UCSD-AML1 (cell line): Measurements from ENCODE around the gene DYDC1.
"Not testable (repeated sequence)": the region's sequence is repeated elsewhere in the genome, so short reads cannot be mapped to it uniquely, and the experiment has no call there.

Experiments
- DNase-seq: peaks from one replicate; lab custom pipeline; 2025; ENCODE audit not compliant: unreplicated experiment; lab: John Stamatoyannopoulos, UW

DYDC1 gene

GRCh38 chr10:80356563-80356988 is at the start of gene DYDC1, which contains the start of gene DYDC2:
Gene DYDC1, minus strand, starts transcription at chr10:80356755. Its CDS starts 4,154 bp downstream, at chr10:80352601.
Gene DYDC2, plus strand, starts transcription at chr10:80356781. Its CDS starts 5,663 bp downstream, at chr10:80362444.
- DNase-seq = no peak

- no peak for DNase-seq
These were observed 49.6 kb upstream of the DYDC1 start for GRCh38 chr10:80406204-80406603.

- no peak for DNase-seq
These were observed 49.1 kb upstream of the DYDC1 start for GRCh38 chr10:80405626-80406025.

- no peak for DNase-seq
These were observed 48.5 kb upstream of the DYDC1 start for GRCh38 chr10:80405035-80405434.

GRCh38 chr10:80400136-80400804 is 43.7 kb upstream of the DYDC1 start:
- no peak for DNase-seq

- no peak for DNase-seq
These were observed 40.5 kb upstream of the DYDC1 start for GRCh38 chr10:80397014-80397413.

GRCh38 chr10:80394358-80394916 is 37.9 kb upstream of the DYDC1 start:
- no peak for DNase-seq

GRCh38 chr10:80392250-80392649 is 35.7 kb upstream of the DYDC1 start:
- no peak for DNase-seq

GRCh38 chr10:80390740-80391139 is 34.2 kb upstream of the DYDC1 start:
- no peak for DNase-seq

GRCh38 chr10:80382989-80383388 is 26.4 kb upstream of the DYDC1 start:
- DNase-seq = no peak

- no peak for DNase-seq
These were observed 23.6 kb upstream of the DYDC1 start for GRCh38 chr10:80380185-80380584.

GRCh38 chr10:80379701-80380100 is 23.1 kb upstream of the DYDC1 start:
- no peak for DNase-seq

GRCh38 chr10:80373502-80373901 is 16.9 kb upstream of the DYDC1 start:
- DNase-seq = no peak

- no peak for DNase-seq
These were observed 16.1 kb upstream of the DYDC1 start for GRCh38 chr10:80372675-80373074.

- no peak for DNase-seq
These were observed 14.9 kb upstream of the DYDC1 start for GRCh38 chr10:80371467-80371866.

- no peak for DNase-seq
These were observed 9.0 kb upstream of the DYDC1 start for GRCh38 chr10:80365510-80365909.

GRCh38 chr10:80359644-80360043 is 3.1 kb upstream of the DYDC1 start:
- no peak for DNase-seq

GRCh38 chr10:80358925-80359324 is 2.4 kb upstream of the DYDC1 start:
- DNase-seq = not testable (repeated sequence)

- DNase-seq = no peak
These were observed 1.2 kb upstream of the DYDC1 start for GRCh38 chr10:80357851-80358125.

GRCh38 chr10:80356989-80357850 is 665 bp upstream of the DYDC1 start:
- no peak for DNase-seq

GRCh38 chr10:80351220-80351619 is 5.3 kb downstream of the DYDC1 start:
- no peak for DNase-seq

- no peak for DNase-seq
These were observed 6.3 kb downstream of the DYDC1 start for GRCh38 chr10:80350251-80350650.
